Hematopoietic multipotent progenitor cell treated with erythropoietin and hydrocortisone succinate and interleukin-3 and kit ligand, for 6 days (in vitro differentiated cells): ENCODE measurements around the gene PHOSPHO2.
A peak's percentile ranks its signal among the peaks of the same experiment; 100 is the strongest.
"Not testable (repeated sequence)": the region's sequence is repeated elsewhere in the genome, so short reads cannot be mapped to it uniquely, and the experiment has no call there.

Source experiments
- DNase-seq: peaks from one replicate; pipeline ENCODE4 v3.0.0-alpha.2; 2015

Gene PHOSPHO2

DNA sequence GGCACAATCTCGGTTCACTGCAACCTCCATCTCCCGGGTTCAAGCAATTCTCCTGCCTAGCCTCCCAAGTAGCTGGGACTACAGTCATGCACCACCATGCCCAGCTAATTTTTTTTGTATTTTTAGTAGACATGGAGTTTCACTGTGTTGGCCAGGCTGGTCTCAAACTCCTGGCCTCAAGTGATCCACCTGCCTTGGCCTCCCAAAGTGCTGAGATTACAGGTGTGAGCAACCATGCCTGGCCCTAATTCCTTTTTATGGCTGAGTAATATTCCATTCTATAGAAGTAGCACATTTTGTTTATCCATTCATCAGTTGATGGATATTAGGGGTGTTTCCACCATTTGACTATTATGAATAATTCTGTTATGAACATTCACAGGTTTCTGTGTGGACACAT is 9.6 kb upstream of the PHOSPHO2 start:
- not testable (repeated sequence) for DNase-seq

GRCh38 chr2:169686825-169687224 is 7.4 kb upstream of the PHOSPHO2 start:
- not testable (repeated sequence) for DNase-seq

GRCh38 chr2:169687943-169688342 is 6.3 kb upstream of the PHOSPHO2 start:
- DNase-seq = not testable (repeated sequence)

DNA sequence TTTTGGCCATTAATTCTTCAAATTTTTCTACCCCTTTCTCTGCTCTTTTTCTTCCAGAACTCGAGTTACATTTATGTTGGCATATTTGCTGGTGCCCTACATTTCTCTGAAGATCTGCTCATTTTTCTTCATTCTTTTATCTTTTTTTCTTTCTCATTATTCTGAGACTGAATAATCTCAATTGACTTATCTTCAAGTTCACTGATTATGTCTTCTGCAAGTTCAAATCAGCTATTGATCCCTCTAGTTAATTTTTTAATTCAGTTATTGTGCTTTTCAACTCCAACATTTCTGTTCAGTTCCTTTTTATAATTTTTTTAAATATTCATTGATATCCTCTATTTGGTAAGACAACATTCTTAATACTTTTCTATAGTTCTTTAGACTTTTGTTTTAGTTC is 3.3 kb upstream of the PHOSPHO2 start:
- no peak for DNase-seq

DNA sequence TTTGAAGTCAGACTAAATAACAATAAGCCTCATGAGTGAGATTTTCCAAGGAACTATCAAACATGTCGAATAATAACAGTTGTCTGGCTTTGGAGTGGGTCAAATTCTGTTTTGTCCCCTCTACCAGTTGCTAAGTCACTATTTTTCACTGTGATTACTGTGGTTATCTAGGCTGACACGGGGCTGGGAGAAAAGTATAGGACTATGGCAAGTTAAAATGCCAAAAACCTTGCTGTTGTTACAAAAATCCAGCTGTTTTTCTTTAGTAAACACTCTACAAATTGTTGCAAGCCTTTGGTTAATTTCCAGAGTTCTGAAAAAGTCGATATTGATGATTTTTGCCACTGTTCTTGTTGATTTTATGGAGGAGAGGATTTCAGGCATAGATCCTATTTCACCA is 1.6 kb upstream of the PHOSPHO2 start:
- DNase-seq = no peak

- DNase-seq = peak; percentile 63
Observed at GRCh38 chr2:169693360-169693759, 909 bp upstream of the PHOSPHO2 start.

DNA sequence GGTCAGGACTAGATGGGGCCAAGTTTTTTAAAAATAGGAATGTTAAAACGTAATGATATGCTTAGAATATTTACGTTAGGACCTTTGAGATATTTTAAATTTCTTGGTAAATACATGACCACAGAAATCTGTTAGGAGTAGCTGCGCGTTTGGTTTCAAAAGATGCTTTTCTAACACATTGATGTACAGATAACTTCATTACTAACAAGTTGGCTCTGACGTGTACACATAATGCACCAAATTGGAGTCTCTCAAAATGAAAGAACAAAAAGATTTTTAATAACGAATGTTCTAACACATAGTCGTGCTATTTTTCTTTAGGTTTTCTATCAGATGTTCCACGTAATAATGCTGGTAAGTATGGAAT is 608 bp downstream of the PHOSPHO2 start:
- DNase-seq = peak; percentile 41

DNA sequence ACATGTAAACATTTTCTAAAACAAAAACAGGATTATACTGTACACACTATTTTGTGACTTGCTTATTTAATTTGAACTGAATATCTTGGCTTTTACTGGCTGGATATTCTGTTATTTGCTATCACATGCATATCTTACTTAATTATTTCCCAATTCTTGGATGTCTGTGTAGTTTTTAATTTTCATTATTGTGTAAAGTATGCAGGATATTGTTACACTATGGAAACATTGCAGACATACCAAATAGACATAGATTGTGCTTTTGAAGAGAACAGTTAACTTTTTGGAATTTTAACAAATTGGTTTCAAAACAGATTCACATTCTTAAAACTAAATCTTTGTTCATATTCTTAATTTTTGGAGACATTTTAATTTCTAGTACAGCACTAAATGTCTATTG is 2.1 kb downstream of the PHOSPHO2 start:
- no peak for DNase-seq

DNA sequence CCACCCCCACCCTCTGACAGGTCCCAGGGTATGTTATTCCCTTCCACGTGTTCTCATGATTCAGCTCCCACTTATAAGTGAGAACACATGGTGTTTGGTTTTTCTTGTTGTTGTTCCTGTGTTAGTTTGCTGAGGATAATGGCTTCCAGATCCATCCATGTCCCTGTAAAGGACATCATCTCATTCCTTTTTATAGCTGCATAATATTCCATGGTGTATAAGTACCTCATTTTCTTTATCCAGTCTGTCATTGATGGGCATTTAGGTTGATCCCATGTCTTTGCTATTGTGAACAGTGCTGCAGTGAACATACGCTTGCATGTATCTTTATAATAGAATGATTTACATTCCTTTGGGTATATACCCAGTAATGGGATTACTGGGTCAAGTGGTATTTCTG is 4.9 kb downstream of the PHOSPHO2 start:
- DNase-seq = not testable (repeated sequence)

DNA sequence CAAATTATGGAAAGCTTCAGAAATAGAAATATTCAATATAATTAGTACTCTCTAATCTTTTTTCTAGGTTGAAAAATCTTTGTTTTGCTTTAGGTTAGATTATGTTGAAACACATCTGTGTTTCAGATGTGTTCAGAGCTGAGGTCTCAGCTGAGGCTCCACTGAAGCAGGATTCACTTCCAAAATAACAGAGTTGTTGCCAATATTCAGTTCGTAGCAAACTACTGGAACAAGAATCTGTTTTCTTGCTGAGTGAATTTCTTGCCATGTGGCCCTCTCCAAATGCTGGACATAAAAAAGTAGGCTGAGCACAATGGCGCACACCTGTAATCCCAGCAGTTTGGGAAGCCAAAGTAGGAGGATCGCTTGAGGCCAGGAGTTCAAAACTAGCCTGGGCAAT is 8.7 kb downstream of the PHOSPHO2 start:
- no peak for DNase-seq

- no peak for DNase-seq
Observed at GRCh38 chr2:169704160-169704708, 10.0 kb downstream of the PHOSPHO2 start.

GRCh38 chr2:169705927-169706326 is 11.7 kb downstream of the PHOSPHO2 start:
- DNase-seq = no peak

DNA sequence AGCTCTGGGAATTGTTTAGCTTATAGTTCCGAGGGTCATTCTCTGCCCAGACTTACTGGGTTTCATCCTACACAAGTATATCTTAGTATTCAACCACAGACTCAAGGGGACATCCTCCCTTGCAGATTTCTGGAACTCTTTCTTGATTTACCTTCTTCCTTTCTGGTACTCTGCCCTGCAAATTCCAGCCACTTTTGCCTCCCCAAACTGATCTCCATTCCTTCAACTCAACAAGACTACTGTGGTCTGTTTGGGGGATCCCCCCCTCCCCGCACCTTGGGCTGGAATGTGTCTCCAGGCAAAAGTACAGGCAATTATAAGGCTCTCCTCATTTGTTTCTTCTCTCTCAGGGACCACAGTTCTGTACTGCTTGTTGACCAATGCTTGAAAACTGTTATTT is 13.4 kb downstream of the PHOSPHO2 start:
- no peak for DNase-seq

GRCh38 chr2:169709331-169709730 is 15.1 kb downstream of the PHOSPHO2 start:
- DNase-seq = no peak

DNA sequence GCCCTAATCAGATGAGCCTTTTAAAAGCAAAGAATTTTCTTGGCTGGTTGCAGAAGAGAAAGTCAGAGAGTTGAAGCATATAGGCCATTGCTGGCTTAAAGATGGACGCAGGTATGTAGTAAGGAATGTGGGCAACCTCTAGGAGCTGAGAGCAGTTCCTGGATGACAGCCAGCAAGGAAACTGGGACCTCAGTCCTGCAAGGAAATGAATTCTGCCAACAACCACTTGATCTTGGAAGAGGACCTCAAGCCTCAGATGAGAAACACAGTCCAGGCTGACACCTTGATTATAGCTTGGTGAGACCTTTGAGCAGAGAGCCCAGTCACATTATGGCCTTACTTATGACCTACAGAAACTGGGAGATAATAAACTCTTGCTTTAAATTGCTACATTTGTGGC is 15.7 kb downstream of the PHOSPHO2 start:
- DNase-seq = no peak

DNA sequence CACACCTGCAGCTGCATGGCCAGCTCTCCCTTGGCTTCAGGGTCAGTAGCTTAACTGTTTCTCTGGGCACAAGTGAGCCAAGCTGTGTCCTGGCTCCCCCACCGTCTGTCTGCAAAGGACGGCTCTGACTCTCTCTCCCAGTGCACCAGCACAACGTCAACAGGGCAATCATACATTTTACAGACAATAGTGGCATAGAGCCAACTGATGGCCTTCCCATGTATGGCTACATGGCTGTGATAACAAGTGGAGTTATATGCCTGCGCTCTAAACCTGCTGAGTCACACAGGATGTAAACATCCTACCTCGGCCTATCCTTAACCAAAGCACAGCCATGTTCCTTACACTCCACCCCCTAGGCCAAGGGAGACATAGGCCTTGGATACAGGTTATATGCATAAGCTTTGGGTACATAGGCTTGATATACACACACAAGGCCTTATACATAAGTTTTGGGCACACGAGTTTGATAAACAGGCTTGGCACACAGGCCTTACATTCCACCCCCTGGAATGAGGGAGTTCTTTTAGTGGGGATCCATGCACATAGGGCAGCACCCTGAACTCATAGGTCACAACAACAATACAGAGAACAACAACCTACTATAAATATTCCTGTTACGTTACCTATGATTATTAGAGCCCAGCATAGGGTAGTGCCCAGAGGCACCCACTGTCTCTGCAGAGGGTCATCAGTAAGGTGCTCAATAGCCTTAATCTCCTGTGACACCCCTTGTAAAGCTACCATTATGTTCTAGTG is 17.7 kb downstream of the PHOSPHO2 start:
- DNase-seq = peak; percentile 71

DNA sequence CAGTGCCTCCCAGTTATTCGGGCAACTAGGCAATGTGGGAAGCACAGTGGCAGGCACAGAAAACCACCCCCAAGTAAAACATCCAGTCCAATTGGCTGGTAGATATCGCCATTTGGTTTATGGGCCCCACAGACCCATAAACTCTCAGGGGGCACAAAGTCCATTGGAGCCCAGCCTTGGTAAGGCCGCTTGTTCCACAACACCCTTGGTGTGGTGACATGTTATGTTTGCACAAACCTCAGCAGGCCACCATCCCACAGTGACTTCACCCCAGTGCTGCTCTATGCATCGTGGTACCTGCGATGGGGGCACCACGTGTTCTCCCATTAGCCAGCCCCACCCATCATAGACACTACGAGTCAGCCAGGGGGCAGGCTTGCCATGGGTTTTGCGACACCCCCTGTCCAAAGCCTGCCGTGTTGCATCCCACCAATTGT is 18.5 kb downstream of the PHOSPHO2 start:
- no peak for DNase-seq

DNA sequence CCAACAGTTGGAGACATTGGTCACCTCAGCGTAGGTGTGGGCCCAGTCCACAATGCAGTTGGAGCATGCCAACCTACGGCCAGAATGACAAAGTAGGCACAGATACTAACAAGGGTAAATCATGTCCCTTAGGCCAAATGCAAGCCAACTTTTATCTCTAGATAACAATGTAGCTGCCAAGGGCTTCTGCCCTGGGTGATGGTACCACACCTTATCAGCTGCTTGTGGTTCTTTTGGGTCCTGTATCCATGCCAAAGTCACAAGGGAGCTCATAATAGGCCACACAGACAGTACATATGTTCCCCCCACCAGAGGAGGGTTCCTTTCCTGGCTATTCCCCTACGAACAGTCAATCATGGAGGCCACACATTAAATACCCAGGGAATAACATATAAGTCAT is 19.1 kb downstream of the PHOSPHO2 start:
- DNase-seq = peak; percentile 79

DNA sequence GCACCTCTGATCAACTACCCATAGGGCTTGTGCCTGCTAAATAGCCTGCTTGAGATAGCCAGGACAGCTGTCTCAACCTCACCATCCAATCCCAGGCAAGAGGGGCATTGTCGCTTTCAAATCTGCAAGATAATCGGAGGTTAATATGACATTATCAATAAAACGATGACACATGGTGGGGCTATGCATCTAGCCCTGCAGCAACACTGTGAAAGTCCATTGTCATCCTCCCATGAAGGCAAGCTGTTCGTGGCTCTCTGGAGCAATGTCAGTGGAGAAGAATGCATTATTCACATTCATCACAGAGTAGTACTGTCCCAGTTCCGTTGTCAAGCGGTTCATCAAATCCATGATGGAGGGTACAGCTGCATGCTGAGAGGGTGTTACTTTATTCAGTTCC is 20.4 kb downstream of the PHOSPHO2 start:
- no peak for DNase-seq

DNA sequence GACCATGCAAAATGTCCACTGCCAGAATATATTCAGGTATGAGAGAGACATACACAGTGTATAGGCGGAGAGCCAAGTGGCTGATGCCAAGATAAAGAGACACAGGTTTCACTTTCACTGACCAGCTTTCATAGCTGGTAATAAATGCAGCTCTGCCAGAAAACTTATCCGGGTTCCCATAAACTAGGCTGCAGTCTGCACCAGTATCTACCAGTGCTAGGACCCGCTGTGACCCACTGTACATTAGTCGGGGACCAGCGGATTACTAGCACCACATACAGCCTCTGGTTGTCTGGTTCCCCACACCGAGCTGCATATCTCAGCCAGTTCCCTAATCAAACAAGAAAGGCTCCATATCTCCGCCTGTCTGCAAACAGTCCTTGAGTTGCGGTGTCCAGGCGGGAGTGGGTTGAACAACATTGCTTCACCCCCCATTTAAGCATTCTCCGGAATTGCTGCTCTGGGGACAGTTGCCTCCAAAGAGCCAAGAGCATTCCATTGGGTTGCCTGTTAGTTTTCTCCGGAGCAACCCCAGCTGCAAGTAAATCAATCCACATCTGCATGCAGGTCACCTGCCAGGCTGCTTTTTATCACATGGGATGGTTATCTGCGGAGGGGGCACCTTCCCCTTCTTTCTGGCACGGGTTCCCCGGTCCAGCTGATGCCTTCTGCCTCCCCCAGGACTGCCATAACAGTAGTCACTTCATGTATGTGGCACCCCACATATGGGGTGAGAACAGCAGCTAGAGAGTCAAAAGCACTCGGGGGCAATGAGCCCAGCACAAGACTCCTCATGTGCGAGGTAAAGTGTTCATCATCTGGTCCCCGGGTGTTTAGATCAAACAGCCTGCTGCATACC is 21.3 kb downstream of the PHOSPHO2 start:
- peak; percentile 80 for DNase-seq

DNA sequence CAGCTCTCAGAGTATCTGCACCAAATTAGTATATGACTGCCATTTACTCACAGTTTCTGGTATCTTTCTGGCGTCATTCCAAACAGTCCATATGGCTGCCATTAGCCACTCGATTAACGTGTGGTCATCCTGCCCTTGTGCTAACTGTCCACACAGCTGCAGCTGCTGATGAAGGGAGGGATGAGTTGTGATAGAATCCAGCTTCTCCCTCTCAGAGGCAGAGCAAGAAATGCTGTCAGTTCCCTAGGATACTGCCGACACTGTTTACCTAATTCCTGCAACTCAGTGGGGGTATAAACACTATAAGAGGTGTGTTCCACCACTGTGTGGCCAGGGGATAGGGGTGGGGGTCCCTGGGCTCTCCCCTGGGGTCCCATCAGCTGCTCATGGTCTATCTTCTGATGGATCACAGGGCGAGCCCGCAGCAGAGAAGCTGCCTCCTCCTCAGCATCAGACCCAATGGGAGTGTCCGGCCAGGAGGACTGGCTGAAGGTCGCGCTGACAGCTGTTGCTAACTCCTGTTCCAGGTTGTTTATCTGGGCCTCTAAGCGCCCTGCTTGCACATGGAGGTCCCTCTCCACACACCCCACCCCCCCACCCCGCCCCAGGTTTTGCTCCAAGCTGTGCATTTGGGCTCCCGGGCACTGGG is 22.1 kb downstream of the PHOSPHO2 start:
- peak; percentile 75 for DNase-seq

GRCh38 chr2:169716938-169717690 is 22.8 kb downstream of the PHOSPHO2 start:
- DNase-seq = peak; percentile 42

DNA sequence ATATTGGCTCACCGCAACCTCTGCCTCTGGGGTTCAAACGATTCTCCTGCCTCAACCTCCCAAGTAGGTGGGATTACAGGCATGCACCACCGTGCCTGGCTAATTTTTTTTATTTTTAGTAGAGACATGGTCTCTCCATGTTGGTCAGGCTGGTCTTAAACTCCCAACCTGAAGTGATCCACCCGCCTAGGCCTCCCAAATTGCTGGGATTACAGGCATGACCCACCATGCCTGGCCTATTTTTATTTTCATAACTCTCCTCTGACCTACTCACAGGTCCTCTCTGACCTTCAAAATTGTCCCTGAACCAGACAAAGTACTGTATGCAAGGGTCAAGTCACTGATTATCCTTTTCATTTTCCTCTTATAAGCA is 23.4 kb downstream of the PHOSPHO2 start:
- DNase-seq = no peak
